HG03280 (cell line): ENCODE measurements around the gene UBE4B.
"Not testable (repeated sequence)": the region's sequence is repeated elsewhere in the genome, so short reads cannot be mapped to it uniquely, and the experiment has no call there.

Source experiments
- ATAC-seq: cut with Tn5 transposase; IDR thresholded peaks from one replicate; pipeline ENCODE4 v1.9.1; 2021; ENCODE audit warnings: mild to moderate bottlenecking, moderate library complexity; ENCODE audit not compliant: unreplicated experiment

UBE4B gene

DNA sequence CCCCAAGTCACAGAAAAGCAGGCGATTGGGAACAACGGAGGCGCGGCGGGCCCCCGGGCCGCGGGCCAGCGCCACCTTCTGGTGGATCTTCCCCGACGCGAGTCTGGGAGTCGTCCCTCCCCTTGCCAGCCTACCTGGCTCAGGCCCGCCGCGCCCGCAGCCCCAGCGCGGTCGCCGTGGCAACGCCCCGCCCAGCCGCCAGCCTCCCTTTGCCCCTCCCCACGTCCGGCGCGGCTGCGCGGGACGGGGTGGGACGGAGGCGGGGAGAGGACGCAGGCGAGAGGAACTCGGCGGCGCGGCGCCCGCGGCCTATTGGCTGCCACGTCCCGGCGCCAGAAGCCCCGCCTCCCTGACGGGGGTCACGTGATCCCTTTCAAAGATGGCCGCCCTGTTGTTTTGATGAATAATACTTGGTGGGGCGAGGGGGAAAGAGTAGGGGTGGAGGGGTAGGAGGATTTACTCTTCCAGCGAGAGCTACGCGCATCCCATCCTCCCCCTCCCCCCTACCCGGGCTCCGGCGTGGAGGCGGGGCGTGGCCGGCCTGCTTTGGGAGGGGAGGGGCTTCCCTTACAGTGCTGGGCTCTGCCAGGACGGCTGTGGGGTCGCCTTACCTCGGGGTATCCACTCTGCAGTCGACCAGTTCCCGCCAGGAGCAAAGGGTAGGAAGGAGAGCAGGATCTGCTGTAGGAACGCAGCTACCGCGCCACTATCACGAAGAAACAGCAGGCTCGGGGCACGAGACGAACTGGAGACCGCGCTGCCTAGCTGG, at the start of gene UBE4B:
TSS of gene UBE4B (plus strand) at position 369 of the 769 bp plus-strand sequence. CDS start 713 bp downstream, outside the sequence.
- ATAC-seq, result peak; percentile 98

DNA sequence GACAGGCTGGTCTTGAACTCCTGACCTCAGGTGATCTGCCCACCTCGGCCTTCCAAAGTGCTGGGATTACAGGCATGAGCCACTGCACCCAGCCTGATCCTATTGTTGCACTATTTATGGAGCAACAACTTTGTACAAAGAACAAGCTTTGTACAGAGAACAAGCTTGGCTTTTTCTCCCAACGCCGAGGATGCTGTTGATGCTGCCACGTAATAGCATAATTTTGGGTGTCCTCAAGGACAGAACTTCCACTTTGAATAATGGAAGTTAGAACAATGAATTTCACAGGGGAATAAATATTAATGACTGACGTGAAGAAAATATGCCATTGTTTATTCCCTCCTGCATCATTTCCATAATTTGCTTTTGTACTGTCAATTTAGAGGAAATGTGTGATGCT, 48.5 kb upstream of the UBE4B start:
- no peak for ATAC-seq

DNA sequence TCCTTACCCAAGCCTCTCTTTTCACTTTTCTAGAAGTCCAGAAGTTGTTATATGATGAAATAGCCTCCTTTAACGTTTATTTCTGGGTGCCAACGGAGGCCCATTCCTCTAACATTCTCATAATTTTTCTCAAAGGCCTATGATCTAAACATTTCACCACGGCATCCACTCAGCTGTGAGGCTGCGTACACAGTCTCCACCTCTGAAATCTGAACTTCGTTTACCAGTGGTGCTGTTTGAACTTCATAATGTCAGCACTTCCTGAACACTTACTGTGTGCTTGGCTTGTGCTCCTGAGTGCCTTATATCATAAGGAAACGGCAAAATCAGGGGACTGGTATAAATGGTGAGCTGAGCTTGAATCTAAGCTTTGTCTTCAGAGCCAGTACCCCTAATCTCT, 47.8 kb upstream of the UBE4B start:
- ATAC-seq, result no peak

DNA sequence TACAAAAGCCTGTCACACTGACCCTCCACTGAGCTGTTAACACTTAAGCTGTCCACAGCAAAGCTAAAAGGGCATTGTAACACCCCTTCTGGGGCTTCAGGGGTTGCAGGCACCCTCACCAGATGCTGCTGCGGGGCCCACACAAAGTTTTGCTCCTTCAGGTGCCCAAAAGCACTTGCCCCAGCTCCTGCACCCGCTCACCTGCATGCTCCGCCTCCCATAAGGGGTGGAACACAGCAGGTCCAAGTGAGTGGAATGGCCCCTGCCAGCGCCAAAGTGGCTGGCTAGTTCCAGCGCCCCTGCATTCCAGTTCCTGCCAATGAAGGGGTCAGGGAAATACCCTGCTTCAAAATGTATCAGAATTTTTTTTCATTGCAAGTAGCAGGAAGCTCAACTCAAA, 43.0 kb upstream of the UBE4B start:
- no peak for ATAC-seq

DNA sequence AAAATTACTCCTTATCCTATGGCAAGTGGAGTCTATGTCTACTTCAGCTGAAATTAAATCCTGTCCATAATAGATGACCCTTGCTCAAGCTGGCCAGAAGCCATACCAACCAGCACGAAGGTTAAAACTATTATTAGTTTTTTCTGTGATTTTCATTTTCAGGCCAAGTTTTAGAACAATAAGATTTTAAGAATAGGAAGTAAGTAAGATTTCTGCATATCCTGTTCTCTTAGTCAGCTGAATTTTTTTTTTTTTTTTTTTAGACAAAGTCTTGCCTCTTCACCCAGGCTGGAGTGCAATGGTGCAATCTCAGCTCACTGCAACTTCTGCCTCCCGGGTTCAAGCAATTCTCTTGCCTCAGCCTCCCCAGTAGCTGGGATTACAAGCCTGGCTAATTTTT, 41.8 kb upstream of the UBE4B start:
- ATAC-seq, result no peak

DNA sequence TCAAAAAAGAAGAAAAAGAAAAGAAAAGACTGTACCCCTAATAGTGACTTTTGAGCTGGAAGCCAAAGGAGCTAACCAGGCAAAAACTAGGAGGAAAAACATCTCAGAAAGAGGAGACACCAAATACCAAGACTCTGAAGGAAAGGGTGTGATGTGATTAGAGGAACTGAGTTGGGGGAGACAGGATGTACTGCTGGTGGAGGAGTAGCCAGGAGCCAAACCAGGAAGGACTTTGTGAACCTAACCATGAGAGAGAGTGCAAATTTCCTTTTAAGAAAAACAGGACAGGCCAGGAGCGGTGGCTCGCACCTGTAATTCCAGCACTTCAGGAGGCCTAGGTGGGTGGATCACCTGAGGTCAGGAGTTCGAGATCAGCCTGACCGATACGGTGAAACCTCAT, 39.8 kb upstream of the UBE4B start:
- no peak for ATAC-seq

DNA sequence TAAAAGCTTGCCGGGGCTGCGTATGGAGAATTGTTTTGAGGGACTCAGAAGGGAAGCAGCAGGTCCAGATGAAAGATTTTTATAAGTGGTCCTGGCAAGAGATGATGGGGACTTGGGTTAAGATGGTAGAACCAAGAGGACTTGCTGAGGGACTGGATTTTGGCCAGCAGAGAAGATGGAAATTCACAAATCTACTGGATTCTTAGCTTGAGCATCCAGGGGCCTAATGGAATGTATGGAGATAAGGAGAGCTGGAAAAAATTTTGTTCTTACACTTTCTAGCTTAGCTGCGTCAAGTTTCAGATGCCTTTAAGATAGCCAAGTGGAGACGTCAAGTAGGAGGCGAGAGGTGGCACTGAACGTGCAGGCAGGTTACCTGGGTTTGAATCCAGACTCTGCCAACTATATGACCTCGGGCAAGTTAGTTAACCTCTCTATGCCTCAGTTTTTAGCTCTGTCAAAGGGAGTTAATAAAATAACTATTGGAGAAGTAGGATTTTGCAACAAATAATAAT, 39.1 kb upstream of the UBE4B start:
- no peak for ATAC-seq

DNA sequence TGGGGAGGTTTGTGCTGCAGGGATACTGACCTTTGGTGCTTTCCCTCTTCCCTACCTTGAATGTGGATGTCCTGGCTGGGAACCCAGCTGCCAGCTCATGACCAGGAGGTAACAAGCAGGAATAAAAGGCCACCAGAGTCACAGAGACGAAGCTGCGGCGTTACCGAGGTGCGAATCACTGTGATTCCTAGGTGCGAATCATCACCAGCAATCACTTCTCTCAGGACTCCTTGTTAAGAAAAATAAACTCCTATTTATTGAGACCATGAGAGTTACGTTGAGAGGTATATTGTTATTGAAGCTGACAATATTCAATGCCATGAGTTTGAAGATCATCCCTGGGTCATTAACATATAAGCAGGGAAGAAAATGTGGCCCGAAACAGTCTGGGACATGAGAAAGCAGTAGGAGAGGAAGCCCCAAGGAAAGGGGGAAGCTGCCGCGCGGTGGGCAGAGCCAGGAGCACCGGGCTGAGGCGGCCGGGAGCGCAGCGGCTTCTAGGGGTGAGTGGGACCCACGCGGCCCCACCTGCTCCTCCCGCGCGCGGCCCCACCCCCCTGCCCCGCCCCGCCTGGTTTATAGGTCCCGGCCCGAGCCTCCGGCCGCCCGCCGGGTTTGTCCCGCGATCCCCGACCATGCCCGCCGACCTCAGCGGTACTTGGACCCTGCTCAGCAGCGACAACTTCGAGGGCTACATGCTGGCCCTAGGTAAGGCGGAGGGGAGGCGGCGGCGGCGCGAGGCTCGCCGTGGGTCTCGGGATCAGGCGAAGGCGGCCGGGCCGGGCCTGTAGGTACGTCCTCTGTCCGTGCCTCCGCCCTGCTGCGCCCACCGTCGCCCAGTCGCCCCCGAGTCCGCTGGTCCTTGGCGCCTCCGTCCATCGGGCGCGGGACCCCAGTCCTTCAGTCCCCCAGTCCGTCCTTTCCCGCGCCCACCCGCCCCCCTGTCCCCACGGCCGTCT, 35.9 kb upstream of the UBE4B start, which contains the start of gene RBP7:
TSS of gene RBP7 (plus strand) at position 605 of the 959 bp plus-strand sequence. CDS start at position 636, 31 bp downstream.
- no peak for ATAC-seq

DNA sequence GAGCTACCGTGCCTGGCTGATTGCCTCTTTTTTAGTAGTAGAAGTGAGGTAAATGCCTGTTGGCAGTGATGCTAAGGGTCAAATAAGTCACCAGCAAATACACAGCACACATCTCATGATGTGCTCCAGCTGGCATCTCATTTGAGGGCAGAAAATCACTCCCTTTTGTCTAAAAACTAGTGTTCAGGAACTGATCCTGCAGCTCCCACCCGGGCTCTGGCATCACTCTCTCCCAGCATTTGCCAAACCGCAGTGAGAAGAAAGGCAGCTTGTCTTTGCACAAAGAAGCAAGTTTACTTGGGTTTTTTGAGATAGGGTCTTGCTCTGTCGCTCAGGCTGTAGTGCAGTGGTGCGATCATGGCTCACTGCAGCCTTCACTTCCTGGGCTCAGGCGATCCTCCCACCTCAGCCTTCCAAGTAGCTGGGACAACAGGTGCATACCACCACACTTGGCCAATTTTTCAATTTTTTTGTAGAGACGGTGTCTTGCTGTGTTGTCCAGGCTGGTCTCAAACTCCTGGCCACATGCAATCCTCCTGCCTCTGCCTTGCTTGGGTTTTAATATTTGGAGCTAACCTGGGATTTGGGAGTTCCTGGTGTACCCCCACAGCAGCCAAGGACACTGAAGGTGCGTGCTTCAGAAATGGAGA, 31.6 kb upstream of the UBE4B start:
- no peak for ATAC-seq

DNA sequence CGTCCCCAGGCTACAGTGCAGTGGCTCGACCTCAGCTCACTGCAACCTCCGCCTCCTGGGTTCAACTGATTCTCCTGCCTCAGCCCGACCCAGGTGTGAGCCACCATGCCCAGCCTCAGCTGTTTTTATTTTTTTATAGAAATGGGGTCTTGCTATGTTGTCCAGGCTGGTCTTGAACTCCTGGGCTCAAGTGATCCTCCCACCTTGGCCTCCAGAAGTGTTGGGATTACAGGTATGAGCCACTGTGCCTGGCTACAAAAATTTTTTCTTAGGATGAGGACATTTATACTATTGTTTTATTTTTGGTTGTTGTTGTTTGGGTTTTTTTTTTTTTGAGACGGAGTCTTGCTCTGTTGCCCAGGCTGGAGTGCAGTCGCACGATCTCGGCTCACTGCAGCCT, 27.5 kb upstream of the UBE4B start:
- ATAC-seq, result not testable (repeated sequence)

DNA sequence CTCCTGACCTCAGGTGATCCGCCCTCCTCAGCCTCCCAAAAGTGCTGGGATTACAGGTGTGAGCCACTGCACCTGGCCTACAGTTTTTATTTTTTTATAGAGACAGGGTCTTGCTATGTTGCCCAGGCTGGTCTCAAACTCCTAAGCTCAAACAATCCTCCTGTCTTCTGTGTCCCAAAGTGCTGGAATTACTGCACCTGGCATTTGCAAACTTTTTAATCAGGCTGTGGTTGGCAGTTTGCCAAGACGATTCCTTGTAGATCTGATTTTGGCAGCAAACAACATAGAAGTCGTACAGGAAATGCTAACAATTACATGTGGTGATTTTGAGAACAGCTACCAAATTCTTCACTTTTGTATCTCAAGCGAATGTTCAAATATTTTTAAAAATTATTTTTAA, 25.6 kb upstream of the UBE4B start:
- ATAC-seq, result no peak

DNA sequence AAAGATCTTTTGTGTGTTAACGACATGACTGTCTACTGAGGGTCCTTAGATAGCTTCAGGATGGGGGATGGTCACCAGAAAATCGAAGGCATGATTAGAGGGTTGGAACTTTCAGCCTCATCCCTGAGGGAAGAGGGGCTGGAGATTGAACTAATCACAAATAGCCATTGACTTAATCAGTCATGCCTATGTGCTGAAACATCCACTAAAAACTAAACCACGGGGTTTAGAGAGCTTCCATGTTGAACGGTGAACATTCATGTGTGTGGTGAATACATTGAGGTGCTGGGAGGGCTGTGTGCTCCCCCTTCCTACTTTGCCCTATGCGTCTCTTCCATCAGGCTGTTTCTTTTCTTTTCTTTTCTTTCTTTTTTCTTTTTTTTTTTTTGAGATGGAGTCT, 18.7 kb upstream of the UBE4B start:
- no peak for ATAC-seq

DNA sequence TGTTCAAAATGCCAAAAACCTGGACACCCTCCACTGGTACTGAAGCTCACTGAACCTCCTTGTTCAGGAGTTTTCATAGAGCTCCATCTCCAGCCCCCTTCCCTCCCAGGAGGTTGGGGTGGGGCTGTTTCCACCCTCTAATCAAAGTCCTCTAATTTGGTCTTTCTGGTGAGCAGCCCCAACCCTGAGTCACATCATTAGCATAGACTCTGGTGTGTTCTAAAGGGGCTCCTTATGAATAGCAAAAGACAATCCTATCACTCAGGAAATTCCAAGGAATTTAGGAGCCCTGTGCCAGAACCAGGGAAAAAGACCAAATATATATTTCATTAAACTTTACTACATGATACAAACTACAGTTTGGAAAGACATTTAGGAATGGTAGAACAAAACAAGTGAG, 13.2 kb upstream of the UBE4B start:
- no peak for ATAC-seq

DNA sequence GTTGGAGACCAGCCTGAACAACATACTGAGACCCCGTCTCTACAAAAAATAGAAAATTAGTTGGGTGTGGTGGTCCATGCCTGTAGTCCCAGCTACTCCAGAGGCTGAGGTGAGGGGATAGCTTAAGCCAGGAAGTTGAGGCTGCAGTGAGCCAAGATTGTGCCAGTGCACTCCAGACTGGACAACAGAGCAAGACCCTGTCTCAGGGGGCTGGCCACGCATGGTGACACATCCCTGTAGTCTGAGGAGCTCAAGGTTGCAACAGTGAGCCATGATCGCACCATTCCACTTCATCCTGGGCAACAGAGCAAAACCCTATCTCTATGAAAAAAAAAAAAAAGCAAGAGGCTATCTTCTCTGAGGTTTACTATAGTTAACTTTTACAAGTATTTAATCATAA, 12.7 kb upstream of the UBE4B start:
- ATAC-seq, result no peak

DNA sequence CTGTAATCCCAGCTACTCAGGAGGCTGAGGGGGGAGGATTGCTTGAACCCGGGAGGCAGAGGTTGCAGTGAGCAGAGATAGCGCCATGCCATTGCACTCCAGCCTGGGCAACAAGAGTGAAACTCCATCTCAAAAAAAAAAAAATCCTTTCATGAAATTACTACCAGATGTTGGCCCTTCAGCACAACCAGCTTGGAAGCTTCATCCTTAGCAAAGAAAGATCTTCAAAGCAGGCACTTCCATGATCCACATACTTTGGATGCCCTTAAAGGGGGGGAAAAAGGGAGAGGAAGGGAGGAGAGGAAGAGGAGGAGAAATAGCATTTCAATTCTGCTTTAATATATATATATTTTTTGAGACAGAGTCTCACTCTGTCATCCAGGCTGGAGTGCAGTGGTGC, 12.1 kb upstream of the UBE4B start:
- ATAC-seq, result not testable (repeated sequence)

DNA sequence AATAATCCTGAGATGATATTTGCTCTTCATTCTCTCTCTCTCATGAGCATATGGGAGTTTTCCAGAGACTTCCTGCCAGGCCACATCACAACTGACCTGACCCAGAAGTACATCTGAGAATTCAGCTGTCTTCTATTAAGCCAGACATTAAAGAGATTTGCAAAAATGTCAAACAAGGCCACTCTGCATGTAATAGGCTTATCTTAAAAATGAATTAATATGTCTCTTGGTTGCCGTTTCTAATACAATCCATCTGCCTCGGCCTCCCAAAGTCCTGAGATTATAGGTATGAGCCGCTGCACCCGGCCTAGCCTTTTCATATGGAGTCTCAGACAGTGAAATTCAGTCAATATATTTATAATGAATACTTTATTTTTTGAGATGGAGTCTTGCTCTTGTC, 10.8 kb upstream of the UBE4B start:
- not testable (repeated sequence) for ATAC-seq

DNA sequence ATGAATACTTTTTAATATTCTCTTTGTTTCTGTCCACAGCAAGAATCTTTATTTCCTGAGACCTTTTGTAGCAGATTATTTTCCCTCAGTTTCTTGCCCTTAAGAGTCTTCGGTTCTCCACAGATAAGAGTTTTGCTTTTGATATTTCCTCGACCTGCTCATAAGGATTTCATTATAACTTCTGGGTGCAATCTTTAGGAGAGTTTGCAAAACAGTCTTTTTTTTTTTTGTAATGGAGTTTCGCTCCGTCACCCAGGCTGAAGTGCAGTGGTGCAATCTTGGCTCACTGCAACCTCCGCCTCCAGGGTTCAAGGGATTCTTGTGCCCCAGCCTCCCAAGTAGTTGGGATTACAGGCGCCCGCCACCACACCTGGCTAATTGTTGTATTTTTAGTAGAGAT, 10.1 kb upstream of the UBE4B start:
- ATAC-seq, result no peak

DNA sequence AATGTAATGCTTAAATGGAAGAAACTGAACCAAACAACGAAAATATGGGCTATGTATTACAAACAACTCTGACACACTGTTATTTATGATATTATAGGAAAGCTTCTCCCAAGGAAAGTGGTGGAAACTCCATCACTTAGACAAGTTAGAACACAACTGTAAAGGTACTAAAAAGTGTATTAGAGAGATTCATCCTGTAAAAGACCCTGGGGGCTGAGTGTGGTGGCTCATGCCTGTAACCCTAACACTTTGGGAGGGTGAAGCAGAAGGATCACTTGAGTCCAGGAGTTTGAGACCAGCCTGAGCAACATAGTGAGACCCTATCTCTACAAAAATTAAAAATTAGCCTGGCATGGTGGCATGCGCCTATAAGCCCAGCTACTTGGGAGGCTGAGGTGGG, 7.4 kb upstream of the UBE4B start:
- no peak for ATAC-seq

DNA sequence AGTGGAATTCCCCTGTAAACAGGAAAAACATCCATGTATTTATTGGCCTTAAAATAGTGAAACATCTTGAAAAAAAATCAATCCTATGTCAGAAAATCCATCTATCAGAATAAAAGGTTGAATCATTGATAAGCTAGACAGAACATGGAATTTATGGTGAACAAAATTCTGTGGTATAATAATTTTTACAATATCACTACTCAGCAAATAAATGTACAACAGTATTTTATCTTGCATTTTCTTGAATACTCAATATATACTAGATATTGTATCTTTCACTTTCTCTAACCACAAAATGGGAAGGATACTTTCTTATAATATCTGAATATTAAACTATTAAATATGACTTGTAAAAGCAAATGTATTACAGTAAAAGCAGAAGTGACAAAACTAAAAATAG, 5.7 kb upstream of the UBE4B start:
- ATAC-seq, result no peak

DNA sequence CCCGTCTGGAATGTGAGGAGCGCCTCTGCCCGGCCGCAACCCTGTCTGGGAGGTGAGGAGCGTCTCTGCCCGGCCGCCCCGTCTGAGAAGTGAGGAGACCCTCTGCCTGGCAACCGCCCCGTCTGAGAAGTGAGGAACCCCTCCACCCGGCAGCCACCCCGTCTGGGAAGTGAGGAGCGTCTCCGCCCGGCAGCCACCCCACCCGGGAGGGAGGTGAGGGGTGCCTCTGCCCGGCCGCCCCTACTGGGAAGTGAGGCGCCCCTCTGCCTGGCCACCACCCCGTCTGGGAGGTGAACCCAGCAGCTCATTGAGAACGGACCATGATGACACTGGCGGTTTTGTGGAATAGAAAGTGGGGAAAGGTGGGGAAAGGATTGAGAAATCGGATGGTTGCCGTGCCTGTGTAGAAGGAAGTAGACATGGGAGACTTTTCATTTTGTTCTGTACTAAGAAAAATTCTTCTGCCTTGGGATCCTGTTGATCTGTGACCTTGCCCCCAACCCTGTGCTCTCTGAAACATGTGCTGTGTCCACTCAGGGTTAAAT, 3.7 kb upstream of the UBE4B start:
- not testable (repeated sequence) for ATAC-seq

DNA sequence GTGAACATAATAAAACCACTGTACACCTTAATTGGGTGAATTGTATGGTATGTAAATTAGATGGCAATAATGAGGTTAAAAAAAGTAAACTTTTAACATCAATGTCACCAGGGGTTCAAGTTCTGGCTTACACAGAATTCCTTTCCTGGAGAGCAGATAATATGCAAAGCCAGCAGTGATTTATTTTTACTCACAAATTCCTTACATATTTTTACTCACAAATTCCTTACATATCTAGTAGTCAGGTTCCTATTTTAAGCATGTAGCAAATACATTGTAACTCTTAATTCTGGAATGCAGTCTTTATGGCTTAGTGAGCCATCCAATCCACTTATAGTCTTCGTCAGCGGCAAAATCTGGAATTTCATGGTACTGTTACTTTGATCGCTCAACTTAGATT, 1.3 kb upstream of the UBE4B start:
- ATAC-seq, result no peak
